Ovary (tissue), 3 donors: ENCODE results near the gene LRRC58.

Source experiments
- CTCF ChIP-seq, 3 donors: fragments of 450-650 bp in 2 of 3; fragments of 200-600 bp in 1 of 3; IDR thresholded peaks; one replicate each; pipeline versions ENCODE4 v1.5.1 to v1.8.0; 2016 to 2022; ENCODE audit warnings: antibody characterized with exemption in 3 of 3, mild to moderate bottlenecking in 1 of 3
- POLR2A ChIP-seq: fragments of 450-650 bp; IDR thresholded peaks from one replicate; pipeline ENCODE4 v1.6.1; 2017; ENCODE audit warnings: antibody characterized with exemption, mild to moderate bottlenecking, moderate library complexity
- donor health status: DM: no; HTN: no; CAD: no.

GRCh38 chr3:120369037-120369467 lies 19.9 kb upstream of the LRRC58 start:
- TF ChIP-seq POLR2A (no peak), CTCF (IDR thresholded peaks at IDR 0.05) (no peak)
